Hepatocyte (in vitro differentiated cells): ENCODE data around the gene ADAP1.

Experiments used
- EZH2 ChIP-seq: fragments of 200-600 bp; sonication (generic); IDR thresholded peaks from 2 replicates; pipeline ENCODE4 v1.6.1; 2016; ENCODE audit warnings: antibody characterized with exemption, mild to moderate bottlenecking, borderline replicate concordance
- TF ChIP-seq, protein P1 (sequence below): fragments of 200-600 bp; sonication (generic); IDR thresholded peaks from 2 replicates; pipeline ENCODE4 v1.5.1; 2016; ENCODE audit warnings: antibody characterized with exemption, mild to moderate bottlenecking; ENCODE audit not compliant: poor library complexity

DNA sequence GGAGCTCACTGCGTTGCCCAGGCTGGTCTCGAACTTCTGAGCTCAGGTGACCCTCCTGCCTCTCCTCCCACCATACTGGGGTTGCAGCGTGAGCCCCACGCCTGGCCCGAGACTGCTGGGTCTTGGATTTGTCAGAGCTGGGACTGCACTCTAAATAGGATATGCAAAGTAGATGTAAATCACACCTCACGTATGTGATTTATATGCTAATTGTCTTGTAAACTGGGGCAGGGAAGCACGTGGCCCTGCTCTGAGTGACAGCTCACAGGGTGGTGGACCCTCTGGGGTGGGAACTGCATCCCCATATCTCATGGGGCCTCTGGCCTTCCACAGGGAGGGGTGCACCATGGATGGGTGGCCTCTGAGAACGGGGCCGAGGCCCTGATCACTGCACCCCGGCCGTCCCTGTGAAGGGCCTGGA is 44.0 kb downstream of the ADAP1 start:
- TF ChIP-seq, protein P1, sequence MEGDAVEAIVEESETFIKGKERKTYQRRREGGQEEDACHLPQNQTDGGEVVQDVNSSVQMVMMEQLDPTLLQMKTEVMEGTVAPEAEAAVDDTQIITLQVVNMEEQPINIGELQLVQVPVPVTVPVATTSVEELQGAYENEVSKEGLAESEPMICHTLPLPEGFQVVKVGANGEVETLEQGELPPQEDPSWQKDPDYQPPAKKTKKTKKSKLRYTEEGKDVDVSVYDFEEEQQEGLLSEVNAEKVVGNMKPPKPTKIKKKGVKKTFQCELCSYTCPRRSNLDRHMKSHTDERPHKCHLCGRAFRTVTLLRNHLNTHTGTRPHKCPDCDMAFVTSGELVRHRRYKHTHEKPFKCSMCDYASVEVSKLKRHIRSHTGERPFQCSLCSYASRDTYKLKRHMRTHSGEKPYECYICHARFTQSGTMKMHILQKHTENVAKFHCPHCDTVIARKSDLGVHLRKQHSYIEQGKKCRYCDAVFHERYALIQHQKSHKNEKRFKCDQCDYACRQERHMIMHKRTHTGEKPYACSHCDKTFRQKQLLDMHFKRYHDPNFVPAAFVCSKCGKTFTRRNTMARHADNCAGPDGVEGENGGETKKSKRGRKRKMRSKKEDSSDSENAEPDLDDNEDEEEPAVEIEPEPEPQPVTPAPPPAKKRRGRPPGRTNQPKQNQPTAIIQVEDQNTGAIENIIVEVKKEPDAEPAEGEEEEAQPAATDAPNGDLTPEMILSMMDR = no peak
- no peak for TF ChIP-seq EZH2
